Measurements from ENCODE around the gene ABCA5.
"Not testable (repeated sequence)": the region's sequence is repeated elsewhere in the genome, so short reads cannot be mapped to it uniquely, and the experiment has no call there.

The ABCA5 gene

DNA sequence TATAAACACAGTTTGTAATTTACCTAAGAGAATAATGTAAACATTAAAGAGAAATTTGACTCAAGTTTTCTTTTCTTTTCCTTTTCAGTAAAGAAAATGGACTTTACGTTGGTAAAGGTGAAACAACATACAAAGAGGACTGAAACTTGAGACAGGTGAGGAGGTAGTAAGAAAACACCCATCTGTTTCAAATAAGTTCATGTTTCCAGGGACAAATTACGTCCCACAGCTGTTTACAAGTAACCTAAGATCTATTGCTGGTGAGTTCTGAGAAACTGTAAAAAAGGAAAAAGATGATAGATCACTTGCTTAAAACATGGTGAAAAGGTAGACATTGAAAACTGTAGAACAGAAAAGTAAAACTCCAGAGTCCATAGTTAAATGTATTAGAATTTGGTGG, 4.8 kb upstream of the ABCA5 start:
- DNase-seq (ENCODE audit: low read depth), result no peak

DNA sequence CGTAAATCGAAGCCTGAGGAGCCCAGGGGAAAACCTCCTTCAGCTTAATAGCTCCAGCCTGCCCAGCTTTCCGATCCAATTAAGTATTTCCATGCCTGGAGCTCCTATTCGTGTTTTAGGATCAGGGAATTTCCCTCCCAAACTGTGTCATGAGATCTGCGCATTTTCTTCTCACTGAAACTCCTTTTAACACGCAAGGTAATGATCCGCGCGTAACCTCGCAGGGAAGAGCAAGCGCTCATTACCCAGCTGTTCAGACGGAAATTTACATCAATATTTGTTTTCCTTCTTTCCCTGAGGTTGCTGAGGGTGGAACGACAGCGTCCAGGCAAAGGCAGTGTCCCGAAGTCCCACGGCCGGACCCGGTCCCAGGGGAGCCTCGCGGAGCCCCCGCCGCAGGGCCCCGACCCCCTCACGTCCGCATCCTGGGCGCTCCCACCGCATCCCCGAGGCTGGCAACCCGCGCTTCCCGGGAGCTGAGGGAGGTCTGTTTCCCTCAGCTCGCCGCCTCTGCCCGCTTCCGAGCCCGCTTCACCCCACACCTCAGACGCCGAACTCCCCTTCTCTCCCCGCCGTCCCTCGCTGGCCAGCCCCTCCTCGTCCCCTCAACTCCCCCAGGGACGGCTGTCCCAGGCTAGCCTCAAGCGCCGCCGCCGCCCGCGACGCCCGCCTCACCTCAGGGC, 415 bp downstream of the ABCA5 start:
- DNase-seq (ENCODE audit: low read depth), result peak; percentile 55

DNA sequence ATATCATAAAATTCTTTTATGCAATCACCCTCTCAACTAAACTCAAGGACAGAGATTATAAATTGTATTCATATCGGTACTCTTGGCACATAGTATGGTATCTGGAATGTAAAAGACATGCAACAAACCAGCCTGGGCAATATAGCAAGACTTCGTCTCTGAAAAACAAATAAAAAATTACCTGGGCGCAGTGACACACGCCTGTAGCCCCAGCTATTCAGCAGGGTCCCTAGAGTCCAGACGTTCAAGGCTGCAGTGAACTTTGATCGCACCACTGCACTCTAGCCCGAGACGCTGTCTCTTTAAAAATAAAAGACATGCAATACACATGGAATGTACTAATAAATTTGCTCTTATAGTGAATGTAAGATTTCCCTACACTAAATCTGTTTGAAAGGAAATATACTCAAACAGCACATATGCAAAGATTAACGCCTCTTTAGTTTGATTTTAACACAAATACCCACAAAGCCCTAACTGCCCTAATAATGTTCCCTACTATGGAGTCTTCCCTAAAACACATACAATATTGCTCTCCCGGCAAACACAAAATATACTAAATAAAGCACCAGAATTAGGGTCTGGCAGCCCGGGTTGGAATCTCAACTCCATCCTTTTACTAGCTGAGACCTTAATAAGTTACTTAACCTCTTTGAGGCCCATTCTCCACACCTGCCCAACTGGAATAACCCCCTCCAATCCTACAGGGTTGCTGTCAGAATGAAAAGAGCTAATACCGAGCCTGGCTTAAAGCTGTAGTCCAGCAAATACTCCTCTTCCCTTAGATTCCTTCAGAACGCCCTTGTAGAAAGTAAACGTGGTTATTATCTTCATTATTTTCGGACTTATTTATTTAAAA, 1.2 kb downstream of the ABCA5 start:
- DNase-seq (ENCODE audit: low read depth), result no peak

- DNase-seq (ENCODE audit: low read depth), result no peak
Observed at GRCh38 chr17:69323806-69324205, 3.1 kb downstream of the ABCA5 start.

GRCh38 chr17:69320908-69321238, 6.1 kb downstream of the ABCA5 start:
- DNase-seq (ENCODE audit: low read depth), result no peak

- peak; percentile 16 for DNase-seq (ENCODE audit: low read depth)
Observed at GRCh38 chr17:69320210-69320907, 6.6 kb downstream of the ABCA5 start.

GRCh38 chr17:69317625-69318024, 9.3 kb downstream of the ABCA5 start:
- no peak for DNase-seq (ENCODE audit: low read depth)

- DNase-seq (ENCODE audit: low read depth), result no peak
Observed at GRCh38 chr17:69314246-69315065, 12.5 kb downstream of the ABCA5 start.

DNA sequence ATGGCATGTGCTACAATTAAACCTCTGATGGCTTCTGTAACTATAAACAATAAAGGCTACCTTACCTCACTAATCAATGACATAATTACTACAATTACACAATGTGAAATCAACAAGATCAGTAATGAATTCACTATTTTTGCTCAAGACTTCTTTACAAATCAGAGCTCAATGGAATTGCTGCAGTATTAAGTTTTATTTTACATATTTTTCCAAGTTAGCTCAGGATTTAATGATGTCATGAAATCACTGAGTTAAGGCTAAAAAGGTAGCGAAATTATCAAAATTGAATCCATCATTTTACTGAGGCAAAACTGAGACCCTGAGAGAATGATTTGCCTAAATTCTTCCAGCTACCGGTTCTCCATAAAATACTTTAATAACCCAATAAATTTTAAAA, 21.8 kb downstream of the ABCA5 start:
- no peak for DNase-seq (ENCODE audit: low read depth)

- no peak for DNase-seq (ENCODE audit: low read depth)
Observed at GRCh38 chr17:69302682-69303081, 24.3 kb downstream of the ABCA5 start.

DNA sequence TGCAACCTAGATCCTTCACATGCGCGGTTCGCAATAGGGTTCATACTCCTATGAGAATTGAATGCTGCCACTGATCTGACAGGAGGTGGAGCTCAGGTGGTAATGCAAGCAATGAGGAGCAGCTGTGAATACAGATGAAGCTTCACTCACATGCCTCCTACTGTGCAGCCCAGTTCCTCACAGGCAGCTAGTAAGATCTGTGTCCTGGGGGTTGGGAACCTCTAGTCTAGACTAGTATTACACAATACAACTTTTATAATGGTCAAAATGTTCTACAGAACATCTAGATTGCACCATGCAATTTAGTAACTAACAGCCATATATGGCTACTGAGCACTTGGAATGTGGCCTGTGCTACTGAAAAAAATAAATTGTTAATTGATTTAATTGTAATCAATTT, 26.7 kb downstream of the ABCA5 start:
- DNase-seq (ENCODE audit: low read depth), result no peak

- not testable (repeated sequence) for DNase-seq (ENCODE audit: low read depth)
Observed at GRCh38 chr17:69298120-69298722, 28.7 kb downstream of the ABCA5 start.

GRCh38 chr17:69287168-69287567, 39.8 kb downstream of the ABCA5 start:
- peak; percentile 79 for DNase-seq (ENCODE audit: low read depth)

DNA sequence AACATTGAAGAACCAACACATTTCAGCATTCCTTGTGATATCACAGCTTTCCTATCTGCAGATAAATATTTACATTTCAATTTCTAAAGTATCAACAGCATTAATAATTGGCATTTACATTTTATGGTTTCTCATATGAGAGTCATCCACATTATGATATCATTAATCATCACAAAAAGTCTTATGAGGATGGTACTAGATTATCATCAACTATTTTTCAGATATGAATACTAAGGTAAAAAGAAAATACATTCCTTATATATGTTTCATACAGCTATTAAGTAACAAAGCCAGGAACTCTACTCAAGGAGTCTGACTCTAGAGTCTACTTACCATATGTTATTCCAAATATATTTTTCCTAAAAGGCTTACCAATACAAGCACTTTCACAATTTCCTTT, 40.7 kb downstream of the ABCA5 start:
- DNase-seq (ENCODE audit: low read depth), result peak; percentile 68

- DNase-seq (ENCODE audit: low read depth), result no peak
Observed at GRCh38 chr17:69284646-69285045, 42.3 kb downstream of the ABCA5 start.

DNA sequence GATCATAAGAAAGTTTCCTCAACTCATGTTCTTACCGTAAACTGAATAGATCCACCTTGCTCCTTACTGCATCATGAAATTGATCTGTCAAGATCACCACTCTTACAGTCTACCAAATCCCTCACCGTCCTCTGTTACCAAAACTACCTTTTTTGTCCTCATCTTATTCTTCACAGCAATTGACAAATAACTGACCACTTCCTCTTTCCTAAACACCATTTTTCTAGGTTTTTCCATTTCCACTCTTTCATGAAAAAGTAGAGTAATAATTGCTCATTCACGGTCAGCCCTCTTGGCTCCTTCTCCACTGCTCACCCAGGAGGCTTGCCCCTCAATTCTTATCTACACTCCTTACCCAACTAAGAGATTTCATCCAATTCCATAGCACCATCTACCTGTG, 44.9 kb downstream of the ABCA5 start:
- DNase-seq (ENCODE audit: low read depth), result no peak

GRCh38 chr17:69276279-69276678, 50.7 kb downstream of the ABCA5 start:
- DNase-seq (ENCODE audit: low read depth), result not testable (repeated sequence)

GRCh38 chr17:69275751-69276150, 51.2 kb downstream of the ABCA5 start:
- no peak for DNase-seq (ENCODE audit: low read depth)

DNA sequence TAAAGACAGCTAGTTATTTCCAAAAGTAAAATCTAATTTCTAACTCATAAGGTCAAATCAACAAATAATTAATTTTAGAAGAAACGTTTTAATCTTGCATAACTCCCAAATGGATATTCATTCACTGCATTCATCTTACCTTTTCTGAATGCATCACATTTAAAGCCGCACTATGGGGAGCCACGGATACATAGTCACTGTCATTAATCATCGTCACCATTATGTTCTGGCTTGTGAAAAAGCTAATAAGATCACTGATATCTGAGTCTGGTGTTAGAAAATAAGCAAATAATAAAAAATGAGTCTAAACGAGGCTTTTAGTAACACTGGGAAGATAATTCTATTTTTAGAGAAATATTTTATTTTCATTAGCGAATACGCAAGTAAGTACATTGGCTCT, 55.9 kb downstream of the ABCA5 start:
- no peak for DNase-seq (ENCODE audit: low read depth)

DNA sequence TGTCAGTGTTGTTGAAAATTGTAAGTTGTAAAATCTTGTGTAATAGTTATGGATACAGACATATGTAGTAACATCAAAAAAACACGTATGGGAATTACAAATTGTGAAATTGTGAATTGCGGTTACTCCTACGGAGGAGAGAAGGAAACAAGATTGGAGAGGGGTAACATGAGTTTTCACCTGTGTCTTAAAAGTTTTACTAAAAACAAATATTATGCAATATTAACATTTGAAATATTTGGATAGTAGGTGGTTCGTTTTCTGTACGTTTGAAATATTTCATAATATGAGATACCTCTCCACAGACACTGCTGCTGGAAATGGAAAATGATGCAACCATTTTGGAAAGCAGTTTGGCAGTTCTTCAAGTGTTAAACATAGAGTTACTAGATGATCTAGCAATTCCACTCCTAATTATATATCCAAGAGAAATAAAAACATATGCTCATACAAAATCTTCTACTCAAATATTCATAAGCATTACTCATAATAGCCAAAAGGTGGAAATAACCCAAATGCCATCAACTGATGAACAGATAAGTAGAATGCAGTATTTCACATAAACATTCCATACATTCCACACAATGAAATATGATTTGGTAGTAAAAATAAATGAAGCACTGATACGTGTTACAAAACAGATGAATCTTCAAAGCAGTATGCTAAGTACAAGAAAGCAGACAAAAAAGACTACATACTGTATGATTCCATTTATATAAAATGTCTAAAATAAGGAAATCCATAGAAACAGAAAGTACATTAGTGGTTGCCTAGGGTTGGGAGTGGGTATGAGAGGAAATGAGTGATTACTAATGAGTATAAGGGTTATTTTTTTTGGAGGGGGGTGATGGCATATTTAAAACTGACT, 57.6 kb downstream of the ABCA5 start:
- DNase-seq (ENCODE audit: low read depth), result peak; percentile 79

DNA sequence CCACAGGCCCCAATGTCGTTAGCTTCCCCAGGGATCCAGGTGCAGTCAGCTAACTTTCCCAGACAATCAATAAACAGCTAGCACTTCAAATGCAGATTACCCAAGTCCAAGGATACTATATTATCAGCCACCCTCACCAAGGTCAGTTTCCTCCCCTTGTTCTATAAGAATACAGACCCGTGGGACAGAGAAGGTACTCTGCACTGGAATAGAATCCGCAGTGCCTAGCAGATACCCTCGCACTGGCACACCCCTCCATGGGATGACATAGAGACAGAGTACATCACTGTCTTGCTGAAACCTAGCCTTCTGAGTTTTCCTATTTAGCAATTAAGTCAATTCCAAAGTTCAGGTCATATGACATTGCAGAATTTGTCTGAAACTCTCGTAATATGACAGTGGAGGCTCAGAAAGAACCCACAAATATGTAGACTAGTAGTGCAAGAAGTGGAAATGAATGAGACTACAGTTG, 58.4 kb downstream of the ABCA5 start:
- no peak for DNase-seq (ENCODE audit: low read depth)
